ENCODE measurements around the gene SSTR5. TPM values are rescaled to one million over a fixed set of nuclear protein-coding genes. Genes with fewer than 3 reads are reported as not detected.
"Not testable (repeated sequence)": the region's sequence is repeated elsewhere in the genome, so short reads cannot be mapped to it uniquely, and the experiment has no call there.

Gene SSTR5
- total RNA-seq, 1 donor from 2014 or later: 0.16 TPM

DNA sequence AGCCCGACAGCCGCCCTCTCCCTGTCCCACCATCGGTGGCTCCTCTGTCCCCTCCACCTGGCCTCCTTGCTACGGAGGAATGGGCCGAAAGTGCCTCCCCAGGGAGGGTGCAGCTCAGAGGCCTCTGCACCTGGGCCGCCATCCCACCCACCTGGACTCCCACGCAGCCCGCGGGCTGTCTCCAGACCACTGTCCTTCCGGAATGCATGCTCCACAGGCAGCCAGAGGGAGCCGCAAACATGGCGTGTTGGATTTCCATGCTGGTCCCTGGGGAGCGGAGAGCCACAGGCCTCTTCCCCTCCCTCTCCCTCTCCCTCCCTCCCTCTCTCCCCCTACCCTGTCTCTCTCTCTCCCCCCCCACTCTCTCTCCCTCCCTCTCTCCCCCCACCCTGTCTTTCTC, 3.0 kb downstream of the SSTR5 start:
- no peak for DNase-seq

DNA sequence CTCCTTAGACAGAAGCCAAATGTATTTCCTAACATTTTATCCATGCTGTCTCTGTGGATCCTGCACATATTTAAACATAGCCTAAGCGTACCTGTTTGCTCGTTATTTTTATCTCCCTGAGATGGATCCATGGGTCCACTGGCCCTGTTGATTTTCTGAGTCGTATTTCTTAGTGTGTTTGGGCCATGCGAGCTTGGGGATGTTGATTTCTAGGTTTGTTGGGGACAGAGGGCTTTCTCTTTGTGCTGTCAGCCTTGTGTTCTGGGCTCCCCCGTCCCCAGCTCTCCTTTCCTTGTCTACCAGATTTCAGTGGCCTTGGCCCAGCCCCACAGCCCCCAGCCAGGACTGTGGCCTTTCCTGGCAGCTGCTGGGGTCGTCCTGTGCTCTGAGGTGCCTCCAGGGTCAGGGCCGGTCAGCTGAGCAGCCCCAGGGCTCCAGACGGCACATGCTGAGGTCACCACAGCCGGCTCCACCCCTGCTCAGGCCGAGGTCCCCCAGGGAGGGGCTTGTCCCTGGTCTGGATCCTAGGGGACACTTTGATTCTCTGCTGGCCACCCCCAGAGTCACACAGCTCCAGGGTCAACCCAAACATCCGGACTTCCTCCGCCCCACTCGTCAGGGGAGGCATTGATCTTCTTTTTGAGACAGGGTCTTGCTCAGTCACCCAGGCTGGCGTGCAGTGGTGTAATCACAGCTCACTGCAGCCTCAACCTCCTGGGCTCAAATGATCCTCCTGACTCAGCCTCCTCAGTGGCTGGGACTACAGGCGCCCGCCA, 4.4 kb downstream of the SSTR5 start:
- no peak for DNase-seq

DNA sequence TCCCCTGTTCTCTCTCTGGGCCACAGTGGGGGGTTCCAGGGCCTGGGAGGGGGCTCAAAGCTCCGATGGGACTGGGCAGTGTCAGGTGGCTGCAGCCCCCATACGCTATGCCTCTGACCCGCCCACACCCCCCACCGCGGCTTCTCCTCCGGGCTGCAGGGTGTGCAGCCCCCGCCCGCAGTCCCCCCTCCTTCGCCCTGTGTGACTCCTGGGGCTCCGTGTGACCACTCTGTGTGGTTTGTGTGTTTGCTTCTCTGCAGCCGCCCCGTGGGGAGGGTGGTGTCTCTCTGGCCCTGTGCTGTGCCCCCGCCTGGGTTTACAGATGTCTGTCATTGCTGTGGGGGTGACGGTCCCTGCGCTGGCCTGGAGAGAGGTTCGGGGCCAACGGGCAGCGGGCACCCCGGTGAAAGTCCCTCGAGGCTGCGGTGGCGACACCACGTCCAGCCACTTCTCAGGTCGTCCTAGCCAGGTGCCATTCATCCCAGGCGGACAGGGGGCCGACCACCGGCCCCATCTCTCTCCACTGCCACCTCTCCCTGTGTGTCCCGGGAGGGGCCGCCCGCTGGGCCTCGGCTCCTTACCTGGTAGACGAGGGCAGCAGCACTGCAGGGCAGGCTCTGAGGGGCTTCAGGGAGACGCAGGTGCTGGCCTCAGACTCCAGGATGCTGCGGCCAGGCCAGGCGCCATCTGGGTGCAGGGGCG, 5.5 kb downstream of the SSTR5 start:
- DNase-seq: no peak

DNA sequence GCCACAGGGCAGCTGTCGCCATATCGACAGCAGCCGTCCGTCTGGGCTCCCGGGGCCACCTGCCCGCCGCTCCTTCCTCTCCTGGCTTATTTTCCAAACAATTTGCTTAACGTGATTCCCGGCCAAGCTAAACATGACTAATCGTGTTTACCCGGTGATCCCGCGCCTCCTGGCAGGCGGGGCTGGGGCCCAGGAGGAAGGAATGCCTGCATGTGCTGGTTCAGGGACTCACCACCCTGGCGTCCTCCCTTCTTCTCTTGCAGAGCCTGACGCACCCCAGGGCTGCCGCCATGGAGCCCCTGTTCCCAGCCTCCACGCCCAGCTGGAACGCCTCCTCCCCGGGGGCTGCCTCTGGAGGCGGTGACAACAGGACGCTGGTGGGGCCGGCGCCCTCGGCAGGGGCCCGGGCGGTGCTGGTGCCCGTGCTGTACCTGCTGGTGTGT, 6.1 kb downstream of the SSTR5 start:
- no peak for DNase-seq

DNA sequence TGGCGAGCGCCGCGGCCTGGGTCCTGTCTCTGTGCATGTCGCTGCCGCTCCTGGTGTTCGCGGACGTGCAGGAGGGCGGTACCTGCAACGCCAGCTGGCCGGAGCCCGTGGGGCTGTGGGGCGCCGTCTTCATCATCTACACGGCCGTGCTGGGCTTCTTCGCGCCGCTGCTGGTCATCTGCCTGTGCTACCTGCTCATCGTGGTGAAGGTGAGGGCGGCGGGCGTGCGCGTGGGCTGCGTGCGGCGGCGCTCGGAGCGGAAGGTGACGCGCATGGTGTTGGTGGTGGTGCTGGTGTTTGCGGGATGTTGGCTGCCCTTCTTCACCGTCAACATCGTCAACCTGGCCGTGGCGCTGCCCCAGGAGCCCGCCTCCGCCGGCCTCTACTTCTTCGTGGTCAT, 6.8 kb downstream of the SSTR5 start:
- no peak for DNase-seq

DNA sequence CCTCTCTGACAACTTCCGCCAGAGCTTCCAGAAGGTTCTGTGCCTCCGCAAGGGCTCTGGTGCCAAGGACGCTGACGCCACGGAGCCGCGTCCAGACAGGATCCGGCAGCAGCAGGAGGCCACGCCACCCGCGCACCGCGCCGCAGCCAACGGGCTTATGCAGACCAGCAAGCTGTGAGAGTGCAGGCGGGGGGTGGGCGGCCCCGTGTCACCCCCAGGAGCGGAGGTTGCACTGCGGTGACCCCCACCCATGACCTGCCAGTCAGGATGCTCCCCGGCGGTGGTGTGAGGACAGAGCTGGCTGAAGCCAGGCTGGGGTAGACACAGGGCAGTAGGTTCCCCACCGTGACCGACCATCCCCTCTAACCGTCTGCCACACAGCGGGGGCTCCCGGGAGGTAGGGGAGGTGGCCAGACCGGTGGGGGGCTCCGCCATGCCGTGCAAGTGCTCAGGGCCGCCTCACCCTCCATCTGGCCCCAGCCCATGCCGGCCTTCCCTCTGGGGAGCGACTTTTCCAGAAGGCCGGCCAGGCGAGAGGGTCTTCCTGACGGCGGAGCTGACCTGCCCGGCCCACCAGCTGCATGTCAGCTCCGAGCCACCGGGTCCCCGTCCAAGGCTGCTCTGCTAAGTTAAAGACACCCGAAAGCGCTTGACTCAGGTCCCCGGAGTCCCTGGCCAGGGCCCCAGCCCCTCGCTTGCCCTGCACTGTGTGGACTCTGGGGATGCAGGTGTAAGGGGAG, 7.4 kb downstream of the SSTR5 start:
- DNase-seq: no peak

DNA sequence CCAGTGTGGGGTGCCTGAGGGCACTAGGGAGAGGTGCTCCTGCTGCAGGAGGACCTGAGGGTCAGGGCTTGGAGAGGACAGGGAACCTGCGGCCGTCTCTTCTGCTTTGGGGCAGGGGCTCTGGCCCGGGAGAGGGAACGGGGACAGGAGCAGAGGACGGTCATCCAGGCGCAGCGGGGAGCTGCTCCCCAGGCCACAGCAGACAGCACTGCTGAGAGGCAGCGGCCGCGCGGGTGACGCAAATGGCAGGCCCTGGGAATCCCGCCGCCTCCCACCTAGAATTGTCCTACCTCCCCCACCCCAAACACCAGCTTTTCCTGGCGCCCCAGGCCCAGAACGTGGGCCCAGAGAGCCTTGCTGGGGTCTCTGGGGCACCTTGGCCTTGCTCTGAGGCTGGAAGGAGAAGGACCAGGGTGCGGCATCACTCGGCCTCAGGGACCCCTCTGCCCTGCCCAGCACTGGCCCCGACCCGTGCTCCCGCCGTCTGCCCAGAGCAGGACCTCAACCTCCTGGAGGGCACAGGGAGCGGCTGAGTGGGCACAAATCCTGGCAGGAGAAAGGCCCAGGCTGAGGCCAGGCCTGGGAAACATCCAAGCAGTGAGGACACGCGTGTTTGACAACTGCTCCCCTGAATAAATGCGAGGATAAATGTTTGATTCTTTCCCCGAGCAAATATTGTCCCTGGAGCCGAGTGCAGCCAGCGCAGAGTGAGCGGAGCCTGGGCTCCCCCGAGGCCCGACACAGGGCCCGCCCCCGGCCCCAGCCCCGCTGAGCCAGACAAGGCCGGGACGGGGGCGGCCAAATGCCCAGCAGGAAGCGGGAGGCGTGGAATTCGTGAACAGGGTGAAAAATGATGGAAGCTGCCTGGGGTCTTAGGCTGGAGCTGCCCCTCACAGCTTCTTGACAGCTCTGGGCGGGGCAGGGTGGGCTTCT, 8.5 kb downstream of the SSTR5 start:
- DNase-seq: no peak

DNA sequence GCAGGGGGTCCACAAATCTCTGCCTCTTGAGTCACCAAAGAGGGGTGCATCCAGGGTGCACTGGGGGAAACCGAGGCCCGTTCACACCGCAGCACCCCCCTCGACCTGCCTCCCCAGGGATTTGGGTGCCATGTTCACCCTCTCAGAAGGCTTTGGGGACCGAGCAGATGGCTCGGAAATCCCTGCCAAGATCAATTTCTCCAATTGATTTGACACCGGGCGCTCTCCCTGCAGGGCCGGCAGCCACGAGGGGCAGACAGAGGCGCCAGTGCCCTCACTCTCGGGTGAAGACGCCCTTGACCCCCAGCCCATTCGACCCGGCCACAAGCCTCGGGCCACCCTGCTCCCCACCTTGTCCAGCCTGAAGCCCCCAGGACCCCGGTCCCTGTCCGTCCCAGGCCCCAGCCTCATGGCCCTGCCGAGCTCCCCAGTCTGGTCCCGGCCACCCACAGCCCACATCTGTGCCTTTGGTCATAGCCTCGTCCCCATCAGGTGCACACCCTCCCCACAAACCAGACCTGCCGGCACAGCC, 9.3 kb downstream of the SSTR5 start:
- DNase-seq: no peak

DNA sequence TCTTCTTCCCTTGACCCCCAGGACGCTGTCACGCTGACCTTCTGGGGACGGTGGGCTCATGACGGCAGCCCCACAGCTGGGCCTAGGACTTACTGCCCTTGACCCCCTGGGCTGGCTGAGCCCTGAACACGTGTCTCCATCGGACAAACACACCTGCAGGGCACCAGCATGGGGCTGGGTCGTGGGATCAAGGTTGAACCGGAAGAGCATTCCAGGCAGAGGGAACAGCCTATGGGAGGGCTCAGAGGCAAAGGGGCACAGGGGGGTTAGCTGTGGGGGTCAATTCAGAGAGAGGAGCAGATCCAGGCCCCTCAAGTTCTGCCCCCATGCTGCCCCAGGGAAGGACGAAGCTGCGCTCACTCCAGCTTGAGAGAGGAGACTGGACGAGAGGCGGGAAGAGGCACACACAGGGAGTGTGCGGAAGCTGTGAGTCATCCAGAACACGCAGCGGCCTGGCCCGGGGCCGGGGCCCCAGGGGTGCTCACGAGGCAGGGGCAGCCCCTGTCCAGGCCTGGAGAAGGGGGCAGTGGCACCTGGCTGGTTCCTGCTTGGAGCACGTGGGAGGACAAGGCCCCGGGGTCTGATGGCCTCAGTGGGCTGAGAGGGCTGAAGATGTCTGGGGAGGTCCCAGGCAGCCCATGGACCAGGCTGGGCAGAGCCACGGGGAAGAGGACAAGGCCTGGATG, 9.9 kb downstream of the SSTR5 start:
- no peak for DNase-seq

DNA sequence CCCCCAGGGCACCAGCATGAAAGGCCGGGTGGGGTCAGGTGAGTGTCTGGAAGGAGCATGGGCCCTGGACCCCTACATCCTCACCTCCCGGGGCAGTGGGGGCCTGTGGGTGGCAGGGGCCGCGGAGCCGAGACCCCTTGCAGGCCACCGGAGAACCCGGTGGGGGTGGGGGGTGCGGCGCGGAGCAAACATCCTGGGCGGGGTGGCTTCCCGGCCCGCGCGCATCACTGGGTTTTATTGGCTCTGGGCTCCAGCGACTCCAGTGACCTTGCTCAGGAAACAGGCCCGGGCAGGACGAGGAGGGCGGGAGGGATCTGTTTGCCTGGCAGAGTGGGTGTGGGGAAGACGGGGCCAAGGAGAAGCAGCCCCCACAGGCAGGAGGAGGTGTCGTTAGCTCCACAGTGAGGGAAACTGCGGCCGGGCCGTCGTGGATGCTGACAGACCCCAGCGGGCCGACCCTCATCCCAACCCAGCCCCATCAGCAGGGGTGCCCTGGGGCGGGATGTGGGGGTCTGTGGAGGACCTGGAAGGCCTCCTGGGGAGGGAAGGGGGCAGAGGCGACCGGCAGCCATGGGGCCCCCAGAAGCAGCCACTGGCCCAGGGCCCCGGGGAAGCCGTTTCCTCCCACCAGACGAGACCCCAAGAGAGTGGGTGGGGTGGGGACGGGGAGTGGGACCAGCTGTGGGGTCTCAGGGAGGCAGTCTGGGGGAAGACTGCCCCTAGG, 10.6 kb downstream of the SSTR5 start:
- DNase-seq: no peak

DNA sequence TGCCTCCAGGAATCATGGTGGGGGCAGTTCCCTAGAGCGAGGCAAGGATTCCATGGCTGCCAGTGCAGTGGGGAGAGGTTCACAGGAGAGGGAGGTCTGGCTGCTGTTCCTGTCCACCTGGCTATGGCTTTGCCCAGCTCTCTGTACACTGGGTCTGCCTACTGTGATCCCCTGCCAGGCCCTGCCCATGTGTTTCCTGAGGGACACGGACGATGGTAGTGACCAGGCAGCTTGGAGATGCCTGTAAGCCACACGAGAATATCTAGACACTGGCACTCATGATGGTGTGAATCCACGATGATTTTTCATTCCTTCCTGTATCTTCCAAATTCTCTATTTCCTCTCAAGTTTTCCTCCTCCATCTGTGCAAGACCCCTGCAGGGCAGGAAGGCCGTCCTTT, 12.4 kb downstream of the SSTR5 start:
- DNase-seq: no peak

DNA sequence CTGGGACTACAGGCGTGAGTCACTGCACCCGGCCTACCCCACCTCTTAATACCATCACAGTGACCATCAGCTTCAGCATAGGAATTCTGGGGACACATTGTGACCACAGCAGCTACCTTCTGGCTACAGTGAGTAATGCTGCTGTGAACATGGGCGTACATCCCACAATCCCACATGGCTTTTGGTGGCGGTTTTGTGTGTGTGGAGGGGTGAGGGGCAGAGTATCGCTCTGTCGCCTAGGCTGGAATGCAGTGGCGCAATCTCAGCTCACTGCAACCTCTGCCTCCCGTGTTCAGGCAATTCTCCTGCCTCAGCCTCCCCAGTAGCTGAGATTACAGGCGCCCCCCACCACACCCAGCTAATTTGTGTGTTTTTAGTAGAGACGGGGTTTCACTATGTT, 13.9 kb downstream of the SSTR5 start:
- not testable (repeated sequence) for DNase-seq

DNA sequence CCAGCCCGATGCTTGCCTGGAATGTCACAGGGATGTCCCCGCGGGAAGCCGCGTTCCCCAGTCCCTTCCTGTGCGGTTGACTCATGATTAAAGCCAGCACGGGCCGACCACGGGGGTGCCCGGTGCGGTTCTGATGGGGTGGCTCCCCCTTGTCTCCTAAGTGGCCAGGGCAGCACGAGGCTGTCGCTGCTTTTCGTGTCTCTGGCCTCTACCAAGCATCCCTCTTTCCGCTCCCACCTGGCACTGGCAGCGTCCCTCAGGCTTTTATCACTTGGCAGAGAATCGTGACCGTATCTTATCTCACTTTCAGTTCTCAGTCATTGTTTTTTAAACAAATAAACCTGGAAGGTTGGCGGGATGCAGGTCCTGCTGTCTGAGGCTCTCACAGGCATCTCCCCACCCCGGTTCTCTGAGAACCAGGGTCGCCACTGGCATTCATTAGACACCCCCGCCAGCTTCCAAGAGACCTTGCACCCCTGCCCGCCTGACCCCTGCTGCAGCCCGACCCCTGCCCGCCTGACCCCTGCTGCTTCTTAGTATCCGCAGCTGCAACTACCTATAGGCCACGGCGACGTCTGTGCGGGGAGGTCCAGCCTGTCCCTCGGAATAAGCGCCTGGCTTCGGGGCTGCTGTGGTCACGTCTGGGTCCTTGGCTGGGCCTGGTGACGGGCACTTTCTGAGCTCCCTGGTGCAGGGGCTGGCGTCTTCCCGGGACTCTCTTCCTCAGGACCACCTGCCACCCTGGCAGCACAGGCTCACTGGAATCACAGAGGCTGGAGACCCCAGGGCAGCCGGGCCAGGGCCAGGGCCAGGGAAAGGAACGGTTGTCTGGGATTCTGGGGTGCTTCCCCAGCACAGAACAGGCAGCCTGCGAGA, 16.0 kb downstream of the SSTR5 start:
- no peak for DNase-seq

DNA sequence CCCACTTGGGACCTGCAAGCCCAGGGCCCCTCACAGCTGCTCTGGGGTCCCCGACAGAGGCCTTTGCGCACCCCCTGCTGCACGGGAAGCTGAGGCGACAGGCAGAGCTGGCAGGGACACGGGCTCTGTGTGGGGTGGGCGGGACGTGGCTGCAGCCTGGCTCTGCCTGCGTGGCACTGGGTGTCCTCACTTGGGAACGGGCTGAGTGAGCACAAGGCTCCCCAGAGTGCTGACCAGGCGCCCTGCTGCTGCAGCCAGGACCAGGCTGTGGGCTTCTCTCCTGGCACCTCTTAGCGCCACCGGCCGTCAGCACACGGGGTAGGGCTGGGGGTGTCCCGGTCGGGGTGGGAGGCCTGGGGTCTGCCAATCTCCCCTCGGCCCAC, 16.9 kb downstream of the SSTR5 start:
- no peak for DNase-seq

DNA sequence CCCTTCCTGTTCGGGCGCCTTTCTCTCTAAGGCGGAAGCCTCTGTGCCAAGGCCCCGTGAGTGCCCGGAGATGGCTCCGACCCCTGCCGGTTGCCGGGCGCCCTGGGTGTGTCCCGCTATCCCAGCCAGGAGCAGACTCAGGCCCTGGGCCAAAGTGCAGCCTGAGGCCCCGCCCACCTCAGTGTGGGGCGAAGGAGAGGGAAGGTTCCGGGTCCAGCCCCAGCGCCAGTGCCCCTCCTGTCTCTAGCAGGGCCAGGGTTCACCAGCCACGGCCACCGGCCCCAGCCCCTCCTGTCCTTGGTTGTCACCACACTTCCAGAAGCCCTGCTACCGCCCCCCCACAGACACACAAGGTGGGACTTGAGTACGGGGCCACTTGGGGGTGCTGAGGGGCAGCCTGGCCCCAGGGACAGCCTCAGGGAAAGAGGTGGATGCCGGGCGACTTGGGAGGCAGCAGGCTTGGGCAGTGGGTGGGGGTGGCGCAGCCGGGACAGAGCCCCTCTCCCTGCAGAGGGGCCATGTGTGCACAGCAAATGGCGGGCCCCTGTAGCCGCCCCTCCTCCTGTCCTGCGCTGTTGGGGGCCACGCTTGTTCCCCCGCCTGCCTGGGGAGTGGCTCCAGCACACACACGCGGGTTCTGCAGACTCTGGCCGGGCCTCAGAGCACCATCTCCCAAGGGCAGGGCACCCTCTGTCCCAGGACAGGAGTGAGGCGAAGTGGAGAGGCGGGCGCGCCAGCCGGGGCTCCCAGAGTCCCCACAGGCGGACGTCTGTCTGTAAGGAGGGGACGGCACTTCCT, 17.5 kb downstream of the SSTR5 start:
- DNase-seq: no peak

DNA sequence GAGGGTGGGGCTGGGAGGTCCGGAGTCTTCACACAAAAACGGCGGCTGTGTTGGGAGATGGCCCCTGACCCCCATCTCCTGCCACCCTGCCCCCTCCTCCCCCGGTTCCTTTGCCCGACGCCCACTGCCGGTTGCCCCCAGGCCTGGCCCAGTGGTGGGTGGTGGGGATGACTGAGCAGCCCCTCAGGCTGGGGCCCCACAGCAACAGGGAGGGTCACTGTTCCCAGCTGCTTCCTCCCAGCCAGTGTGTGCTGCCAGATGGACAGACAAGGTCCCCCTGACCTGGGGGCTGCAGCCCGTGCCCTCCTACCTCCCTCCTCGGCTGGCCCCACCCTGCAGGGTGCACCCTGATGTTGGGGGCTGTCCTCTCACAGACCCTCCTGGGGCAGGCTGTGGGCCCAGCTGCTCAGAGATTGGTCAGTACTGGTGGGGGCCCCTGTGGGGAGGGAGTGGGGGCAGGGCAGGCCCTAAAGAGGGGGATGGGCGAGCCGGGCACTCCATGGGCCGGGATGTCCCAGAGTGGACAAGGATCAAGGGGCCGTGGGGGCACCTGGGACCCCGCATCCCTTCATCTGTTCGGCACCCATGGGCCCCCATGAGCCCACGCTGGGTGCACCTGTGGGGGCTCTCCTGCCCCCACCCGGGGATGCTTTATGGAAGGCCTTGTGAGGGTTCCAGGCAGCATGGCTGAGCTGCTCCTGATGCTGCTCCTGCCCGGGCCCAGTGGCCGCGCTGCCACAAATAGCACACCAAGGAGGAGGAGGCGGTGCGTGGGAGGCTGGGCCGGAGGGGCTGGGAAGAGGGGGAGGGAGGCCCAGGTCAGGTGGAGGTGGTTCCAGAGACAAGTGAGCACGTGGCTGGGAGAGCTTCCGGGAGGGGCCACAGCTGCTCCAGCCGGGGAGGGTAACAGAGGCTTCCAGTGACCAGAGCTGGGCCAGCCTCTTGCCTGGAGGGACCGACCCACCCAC, 18.4 kb downstream of the SSTR5 start:
- DNase-seq: no peak

DNA sequence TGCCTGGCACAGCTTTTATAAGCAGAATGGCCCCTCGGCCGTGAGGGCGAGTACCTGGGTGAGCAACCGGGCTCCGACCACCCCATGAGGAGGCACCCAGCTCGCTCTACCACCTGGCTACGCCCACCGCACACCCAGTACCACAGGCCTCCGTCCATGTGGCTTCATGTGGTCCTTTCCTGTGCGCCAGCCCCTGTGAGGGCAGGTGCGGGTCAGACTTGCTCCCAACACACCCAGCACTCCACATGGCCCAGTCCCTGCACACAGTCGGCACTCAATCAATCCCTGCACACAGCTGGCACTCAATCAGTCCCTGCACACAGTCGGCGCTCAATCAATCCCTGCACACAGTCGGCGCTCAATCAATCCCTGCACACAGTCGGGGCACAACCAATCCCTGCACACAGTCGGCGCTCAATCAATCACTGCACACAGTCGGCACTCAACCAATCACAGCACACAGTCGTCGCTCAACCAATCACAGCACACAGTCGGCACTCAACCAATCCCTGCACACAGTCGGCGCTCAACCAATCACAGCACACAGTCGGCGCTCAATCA, 19.5 kb downstream of the SSTR5 start:
- no peak for DNase-seq

Measured in occipital lobe (tissue), 2 donors.